IMR-90 (cell line): ENCODE measurements around the gene ADGRL3. TPM values are rescaled to one million over a fixed set of nuclear protein-coding genes. Genes with fewer than 3 reads are reported as not detected.

ENCODE experiments used
- ATAC-seq: fragments of 200-7000 bp; cut with Tn5 transposase; 2 replicates; pipeline ENCODE4 v1.9.1; 2020; ENCODE audit warnings: low read depth, mild to moderate bottlenecking, moderate library complexity
- BruUV-seq: library from RNA; stranded (reverse); fragments of 400-500 nt; replicated peaks from 2 replicates; lab custom pipeline; 2021; lab: Mats Ljungman, UMichigan
- CTCF ChIA-PET: fragments of 300-600 bp; formaldehyde crosslinking; extraction: SDS; loops from one replicate; lab custom pipeline; 2021; ENCODE audit warnings: antibody characterized with exemption; lab: Yijun Ruan, JAX
- POLR2A ChIA-PET: fragments of 300-600 bp; sonication (Branson Sonifier 250); formaldehyde crosslinking; loops from one replicate; lab custom pipeline; 2022; ENCODE audit warnings: antibody characterized with exemption; ENCODE audit not compliant: unreplicated experiment; lab: Charles Lee
- DNase-seq: peaks from one replicate; pipeline ENCODE4 v3.0.0; 2013
- H2AFZ ChIP-seq: replicated peaks from 2 replicates; pipeline ENCODE3; 2013; ENCODE audit warnings: low read length, mild to moderate bottlenecking; ENCODE audit not compliant: poor library complexity
- H2AK5ac ChIP-seq: 2 replicates; pipeline ENCODE4 v1.6.1; 2013; ENCODE audit warnings: low read depth, low read length, inconsistent platforms
- H2AK9ac ChIP-seq: replicated peaks from 2 replicates; pipeline ENCODE3; 2013; ENCODE audit warnings: mild to moderate bottlenecking, low read depth, low read length, moderate library complexity; ENCODE audit not compliant: poor library complexity
- H2BK120ac ChIP-seq: 2 replicates; pipeline ENCODE4 v1.6.1; 2013; ENCODE audit warnings: low read depth, low read length, inconsistent platforms
- H2BK15ac ChIP-seq: 3 replicates; pipeline ENCODE4 v1.6.1; 2013; ENCODE audit warnings: low read depth, low read length, inconsistent platforms
- H2BK20ac ChIP-seq: 2 replicates; pipeline ENCODE4 v1.6.1; 2013; ENCODE audit warnings: low read depth, mild to moderate bottlenecking, inconsistent platforms, low read length, moderate library complexity
- H2BK5ac ChIP-seq: 2 replicates; pipeline ENCODE4 v1.6.1; 2013; ENCODE audit warnings: mild to moderate bottlenecking, low read depth, low read length, inconsistent platforms; ENCODE audit not compliant: poor library complexity, severe bottlenecking
- H3K14ac ChIP-seq: replicated peaks from 2 replicates; pipeline ENCODE4 v1.6.1; 2013; ENCODE audit warnings: low read depth, low read length, inconsistent platforms
- H3K18ac ChIP-seq: 2 replicates; pipeline ENCODE4 v1.6.1; 2013; ENCODE audit warnings: low read depth, low read length, control low read depth
- H3K23ac ChIP-seq: 2 replicates; pipeline ENCODE4 v1.6.1; 2013; ENCODE audit warnings: low read depth, low read length, inconsistent platforms
- H3K27ac ChIP-seq: 2 replicates; pipeline ENCODE4 v1.5.1; 2013; ENCODE audit warnings: mild to moderate bottlenecking, control low read depth, low read length; ENCODE audit not compliant: insufficient read depth
- H3K27me3 ChIP-seq: 2 replicates; pipeline ENCODE4 v1.6.1; 2013; ENCODE audit warnings: low read length; ENCODE audit not compliant: control insufficient read depth, insufficient read depth
- H3K36me3 ChIP-seq: 2 replicates; pipeline ENCODE4 v1.6.1; 2013; ENCODE audit warnings: low read length, mixed read lengths; ENCODE audit not compliant: control insufficient read depth, insufficient read depth
- H3K4ac ChIP-seq: 2 replicates; pipeline ENCODE4 v1.6.1; 2013; ENCODE audit warnings: low read depth, low read length, inconsistent platforms
- H3K4me1 ChIP-seq: 2 replicates; pipeline ENCODE4 v1.6.1; 2013; ENCODE audit warnings: low read length, mixed read lengths; ENCODE audit not compliant: control insufficient read depth, insufficient read depth
- H3K4me2 ChIP-seq: 2 replicates; pipeline ENCODE4 v1.6.1; 2013; ENCODE audit warnings: low read depth, mild to moderate bottlenecking, control low read depth, low read length, moderate library complexity
- H3K4me3 ChIP-seq: 2 replicates; pipeline ENCODE4 v1.5.1; 2013; ENCODE audit warnings: low read depth, mild to moderate bottlenecking, control low read depth, low read length, moderate library complexity; ENCODE audit not compliant: insufficient read depth
- H3K56ac ChIP-seq: 2 replicates; pipeline ENCODE4 v1.6.1; 2013; ENCODE audit warnings: low read length, inconsistent platforms; ENCODE audit not compliant: insufficient read depth; ENCODE audit errors: extremely low read depth
- H3K79me1 ChIP-seq, 2 experiments: 2 replicates each; pipeline ENCODE4 v1.6.1; 2013; ENCODE audit warnings: low read length in 2 of 2, inconsistent platforms in 1 of 2, low read depth in 1 of 2
- H3K9ac ChIP-seq: 2 replicates; pipeline ENCODE4 v1.6.1; 2013; ENCODE audit warnings: low read depth, low read length, control low read depth
- H3K9me1 ChIP-seq: 2 replicates; pipeline ENCODE4 v1.6.1; 2013; ENCODE audit warnings: low read length, inconsistent platforms; ENCODE audit not compliant: insufficient read depth
- H3K9me3 ChIP-seq: 2 replicates; pipeline ENCODE4 v1.6.1; 2013; ENCODE audit warnings: low read length; ENCODE audit not compliant: control insufficient read depth, insufficient read depth
- H4K20me1 ChIP-seq: 2 replicates; pipeline ENCODE4 v1.6.1; 2013; ENCODE audit warnings: low read length, inconsistent platforms; ENCODE audit not compliant: insufficient read depth
- H4K5ac ChIP-seq: 2 replicates; pipeline ENCODE4 v1.6.1; 2013; ENCODE audit warnings: mild to moderate bottlenecking, low read depth, low read length, control low read depth
- H4K8ac ChIP-seq, 2 experiments: 2 replicates each; pipeline ENCODE4 v1.6.1; 2013; ENCODE audit warnings: low read depth in 2 of 2, low read length in 2 of 2, control low read depth in 1 of 2, inconsistent platforms in 1 of 2
- H4K91ac ChIP-seq: 2 replicates; pipeline ENCODE4 v1.6.1; 2013; ENCODE audit warnings: low read depth, low read length, inconsistent platforms; ENCODE audit not compliant: insufficient read depth
- BHLHE40 ChIP-seq: fragments of 150-350 bp; IDR thresholded peaks from 2 replicates; pipeline ENCODE4 v1.6.1; 2016; ENCODE audit warnings: mild to moderate bottlenecking, low read depth, low read length
- CEBPB ChIP-seq: IDR thresholded peaks from 2 replicates; pipeline ENCODE4 v1.6.1; 2012; ENCODE audit warnings: low read depth, low read length, improper control_type of control experiment
- CHD1 ChIP-seq: IDR thresholded peaks from 2 replicates; pipeline ENCODE4 v1.6.1; 2012; ENCODE audit warnings: low read depth, low read length, improper control_type of control experiment
- CTCF ChIP-seq: conservative IDR thresholded peaks from 2 replicates; pipeline ENCODE4 v1.5.1; 2012; ENCODE audit warnings: mild to moderate bottlenecking, low read depth, low read length, improper control_type of control experiment
- ELK1 ChIP-seq: fragments of 150-350 bp; IDR thresholded peaks from 2 replicates; pipeline ENCODE4 v1.6.1; 2016; ENCODE audit warnings: low read depth, mild to moderate bottlenecking, low read length, moderate library complexity, borderline replicate concordance
- FOS ChIP-seq: fragments of 150-350 bp; IDR thresholded peaks from 2 replicates; pipeline ENCODE4 v1.6.1; 2016; ENCODE audit warnings: low read depth, low read length
- MAFK ChIP-seq: IDR thresholded peaks from 2 replicates; pipeline ENCODE4 v1.6.1; 2012; ENCODE audit warnings: low read depth, low read length, improper control_type of control experiment
- MAZ ChIP-seq: IDR thresholded peaks from 2 replicates; pipeline ENCODE4 v1.6.1; 2012; ENCODE audit warnings: low read depth, mild to moderate bottlenecking, low read length, improper control_type of control experiment, moderate library complexity, borderline replicate concordance
- MXI1 ChIP-seq: IDR thresholded peaks from 2 replicates; pipeline ENCODE4 v1.6.1; 2012; ENCODE audit warnings: low read depth, mild to moderate bottlenecking, low read length, moderate library complexity, borderline replicate concordance
- NFE2L2 ChIP-seq: fragments of 150-350 bp; IDR thresholded peaks from 2 replicates; pipeline ENCODE4 v1.6.1; 2016; ENCODE audit warnings: low read depth, mild to moderate bottlenecking, low read length
- POLR2A ChIP-seq: IDR thresholded peaks from 2 replicates; pipeline ENCODE4 v1.6.1; 2012; ENCODE audit warnings: mild to moderate bottlenecking, low read depth, low read length
- RAD21 ChIP-seq: IDR thresholded peaks from 2 replicates; pipeline ENCODE4 v1.6.1; 2012; ENCODE audit warnings: low read length, improper control_type of control experiment
- RCOR1 ChIP-seq: IDR thresholded peaks from 2 replicates; pipeline ENCODE4 v1.6.1; 2012; ENCODE audit warnings: mild to moderate bottlenecking, low read length, improper control_type of control experiment; ENCODE audit not compliant: insufficient replicate concordance
- RFX5 ChIP-seq: IDR thresholded peaks from 2 replicates; pipeline ENCODE4 v1.8.0; 2012; ENCODE audit warnings: low read depth, mild to moderate bottlenecking, low read length, moderate library complexity
- SMC3 ChIP-seq: fragments of 150-350 bp; IDR thresholded peaks from 2 replicates; pipeline ENCODE4 v1.6.1; 2016; ENCODE audit warnings: low read depth, mild to moderate bottlenecking, antibody characterized with exemption, low read length, moderate library complexity
- USF2 ChIP-seq: fragments of 150-350 bp; IDR thresholded peaks from 2 replicates; pipeline ENCODE4 v1.6.1; 2017; ENCODE audit warnings: mild to moderate bottlenecking, antibody characterized with exemption, low read length, low read depth
- dilution Hi-C: fragments of 300-500 bp; cut with HindIII; formaldehyde crosslinking; loops from one replicate; pipeline ENCODE4 v1.14.3; 2018; ENCODE audit warnings: low sequenced_read_pairs; ENCODE audit not compliant: unreplicated experiment
- in situ Hi-C: fragments of 300-500 bp; cut with MboI; formaldehyde crosslinking; loops from 3 replicates; pipeline ENCODE4 v1.14.3; 2019; ENCODE audit warnings: low sequenced_read_pairs, inconsistent platforms, mixed read lengths
- intact Hi-C: fragments of 100-400 bp; cut with micrococcal nuclease; formaldehyde crosslinking; loops from 2 replicates; pipeline ENCODE4 v1.10.0; 2022
- polyA plus RNA-seq, 3 experiments: library from polyadenylated mRNA; depleted of rRNA; stranded (reverse); fragments of >200 nt; gene quantifications; 2 replicates each; pipeline ENCODE4 v1.2.3, GENCODE V29; 2012; ENCODE audit warnings: low replicate concordance in 1 of 3
- total RNA-seq: library from RNA; depleted of rRNA; stranded (reverse); fragments of >200 nt; gene quantifications from 2 replicates; pipeline ENCODE4 v1.2.3, GENCODE V29; 2012

The ADGRL3 gene
- total and polyA plus RNA-seq, 2 of the 4 experiments (the other 2 are of a cell fraction): 0.46 to 2.5 TPM

GRCh38 chr4:61877266-61877665, 677.1 kb downstream of the ADGRL3 start:
- no TSS peak for BruUV-seq
- Histone ChIP-seq H3K23ac (no peak overlapping the region), H3K27ac (no peak overlapping the region), H3K9me1 (no peaks in the 10 kb centered on the region), H3K14ac (no peak overlapping the region), H3K4me1 (no peaks in the 10 kb centered on the region), H2AK5ac (no peak overlapping the region), H2AFZ (no peak overlapping the region), H3K4me3 (no peak overlapping the region), H4K5ac (no peak overlapping the region), H3K79me1 (no peaks in the 10 kb centered on the region), H3K4ac (no peak overlapping the region), H3K56ac (no peak overlapping the region), H3K9ac (no peak overlapping the region), H2BK20ac (no peak overlapping the region), H2BK120ac (no peak overlapping the region), H3K9me3 (no peaks in the 10 kb centered on the region), H4K20me1 (no peaks in the 10 kb centered on the region), H3K4me2 (no peak overlapping the region), H2AK9ac (no peak overlapping the region), H2BK15ac (no peak overlapping the region), H4K91ac (no peak overlapping the region), H3K27me3 (no peaks in the 10 kb centered on the region), H4K8ac (no peak overlapping the region), H3K18ac (no peak overlapping the region), H3K36me3 (no peaks in the 10 kb centered on the region), H2BK5ac (no peak overlapping the region)
- no peak for ATAC-seq
- intact Hi-C loops (no loop called here), dilution Hi-C loops (no loop called here), in situ Hi-C loops (no loop called here)
- ChIA-PET CTCF (no interaction called here), POLR2A (no interaction called here)
- TF ChIP-seq CTCF: no peak
- no peak for TF ChIP-seq MAFK
- TF ChIP-seq FOS: no peak
- no peak for TF ChIP-seq SMC3
- TF ChIP-seq BHLHE40: no peak
- TF ChIP-seq CEBPB: no peak
- no peak for TF ChIP-seq NFE2L2
- no peak for TF ChIP-seq POLR2A
- TF ChIP-seq ELK1: no peak
- TF ChIP-seq CHD1: no peak
- no peak for TF ChIP-seq RFX5
- no peak for TF ChIP-seq MAZ
- TF ChIP-seq USF2: no peak
- no peak for TF ChIP-seq RCOR1
- TF ChIP-seq MXI1: no peak
- TF ChIP-seq RAD21: no peak
- no peak for DNase-seq
